Adrenal gland (tissue), 12 donors: ENCODE results near the gene BPNT1. TPM values are rescaled to one million over a fixed set of nuclear protein-coding genes. Genes with fewer than 3 reads are reported as not detected.

Experiments used
- DNase-seq, 7 donors: peaks; one replicate each; pipeline ENCODE4 v3.0.0-alpha.2; 2019 to 2020
- H3K27ac ChIP-seq, 5 donors: fragments of 200-600 bp; sonication (generic) in 4 of 5; 1 replicate in 3 of 5; 2 replicates in 2 of 5; pipeline versions ENCODE4 v1.5.1 to v1.8.0; 2016 to 2020; ENCODE audit warnings: mild to moderate bottlenecking in 1 of 5
- H3K27me3 ChIP-seq: fragments of 200-600 bp; 2 replicates; pipeline ENCODE4 v1.8.0; 2021
- H3K36me3 ChIP-seq, 2 donors: fragments of 200-600 bp; replicated peaks in 1 of 2; 1 replicate in 1 of 2; 2 replicates in 1 of 2; pipeline versions ENCODE4 v1.5.1 to v1.8.0; 2018 to 2022
- H3K4me1 ChIP-seq, 2 donors: fragments of 200-600 bp; replicated peaks in 1 of 2; 1 replicate in 1 of 2; 2 replicates in 1 of 2; pipeline versions ENCODE4 v1.5.1 to v1.8.0; 2018 to 2021
- H3K4me3 ChIP-seq, 4 donors: fragments of 200-600 bp; sonication (generic) in 3 of 4; one replicate each; pipeline ENCODE4 v1.5.1; 2016 to 2018
- H3K9me3 ChIP-seq, 3 donors: fragments of 200-600 bp; sonication (generic) in 1 of 3; replicated peaks in 1 of 3; 1 replicate in 2 of 3; 2 replicates in 1 of 3; pipeline versions ENCODE4 v1.5.1 to v1.8.0; 2016 to 2021
- POLR2A ChIP-seq, 2 donors: fragments of 450-650 bp; IDR thresholded peaks; one replicate each; pipeline ENCODE4 v1.6.1; 2017; ENCODE audit warnings: antibody characterized with exemption in 2 of 2, mild to moderate bottlenecking in 2 of 2, moderate library complexity in 1 of 2
- WGBS, 4 donors: extraction: QIAGEN DNeasy Blood & Tissue Kit in 2 of 4; methylation state at CpG; one replicate each; pipeline versions ENCODE4 v1.1.5 to v1.1.7; 2013 to 2017; 5-methylcytosine and 5-hydroxymethylcytosine counted together
- intact Hi-C, 2 donors: fragments of 100-400 bp; cut with DNase I; formaldehyde crosslinking; loops; one replicate each; pipeline versions ENCODE4 v1.14.1 to v1.15.0; 2022 to 2023
- polyA plus RNA-seq, 3 donors: library from polyadenylated mRNA; stranded (reverse); fragments of 200-250 nt in 2 of 3; fragments of 350-450 nt in 1 of 3; fragmentation: Illumina TruSeq in 1 of 3; extraction: RNeasy Lipid Tissue Mini Kit (QIAGEN cat#74804) in 1 of 3; gene quantifications; one replicate each; pipeline ENCODE4 v1.2.3, GENCODE V29; 2013 to 2014
- total RNA-seq, 9 donors: library from RNA; depleted of rRNA in 4 of 9; stranded (reverse); fragments of >200 nt in 4 of 9; fragments of 120-200 nt in 1 of 9; fragmentation: NEBNext Ultra II Directional in 1 of 9; extraction: Animal tissue kit (Norgen Biotek cat#: 25700) in 1 of 9; gene quantifications; one replicate each; pipeline versions ENCODE4 v1.1.0 to v1.2.4, GENCODE V29; 2013 to 2023
- TF ChIP-seq, protein P1 (sequence below), 6 experiments: fragments of 450-650 bp in 4 of 6; fragments of 200-600 bp in 2 of 6; sonication (generic) in 1 of 6; IDR thresholded peaks; 1 replicate in 5 of 6; 2 replicates in 1 of 6; pipeline versions ENCODE4 v1.5.1 to v1.8.0; 2016 to 2021; ENCODE audit warnings: antibody characterized with exemption in 6 of 6, mild to moderate bottlenecking in 2 of 6, moderate library complexity in 1 of 6
- donor health status: healthy with polysubstance abuse.
- donor health status: Bipolar disorder and iron deficiency.
- donor health status: DM: yes; HTN: yes; CAD: no.
- donor health status: DM: no; HTN: no; CAD: no.
- donor health status: DM: no; HTN: no; CAD: no.
- donor health status: DM: yes; HTN: yes; CAD: no.

BPNT1 gene
- total and polyA plus RNA-seq, 12 donors, result 9.0 to 40.7 (median 28.8) TPM

DNA sequence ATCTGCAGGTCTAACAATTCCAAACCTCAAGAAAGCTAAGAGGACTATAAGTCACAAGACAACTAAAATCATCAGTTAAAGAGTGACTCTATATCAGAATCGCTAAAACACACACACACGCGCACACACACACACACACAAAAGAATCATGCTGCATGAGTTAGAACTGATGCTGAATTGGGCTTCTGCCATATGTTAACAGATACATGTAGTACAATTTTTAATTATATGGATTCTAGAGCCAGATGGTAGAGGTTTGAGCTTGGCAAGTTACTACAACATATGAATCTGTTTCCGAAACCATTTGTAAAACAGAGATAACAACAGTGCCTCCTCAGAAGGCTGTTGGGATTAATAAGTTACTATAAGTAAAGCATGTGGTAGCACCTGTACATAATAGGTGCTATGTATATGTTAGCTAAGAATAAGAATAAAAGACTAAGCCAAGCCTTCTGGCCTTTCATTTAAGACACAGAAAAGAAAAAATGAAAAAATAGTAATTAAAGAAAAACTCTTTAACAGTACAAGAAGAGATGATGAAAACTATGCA lies 61.2 kb downstream of the BPNT1 start:
- H3K27ac ChIP-seq, result no peak overlapping the region
- no peaks in the 10 kb centered on the region for H3K27me3 ChIP-seq
- DNase-seq, result no peak
- 87 to 98% (median 88%) methylated on average over 4 of the region's 4 CpGs for WGBS, 4 donors
- intact Hi-C loops, result no loop called here
- TF ChIP-seq POLR2A (IDR thresholded peaks at IDR 0.05), result no peak
- TF ChIP-seq, protein P1, sequence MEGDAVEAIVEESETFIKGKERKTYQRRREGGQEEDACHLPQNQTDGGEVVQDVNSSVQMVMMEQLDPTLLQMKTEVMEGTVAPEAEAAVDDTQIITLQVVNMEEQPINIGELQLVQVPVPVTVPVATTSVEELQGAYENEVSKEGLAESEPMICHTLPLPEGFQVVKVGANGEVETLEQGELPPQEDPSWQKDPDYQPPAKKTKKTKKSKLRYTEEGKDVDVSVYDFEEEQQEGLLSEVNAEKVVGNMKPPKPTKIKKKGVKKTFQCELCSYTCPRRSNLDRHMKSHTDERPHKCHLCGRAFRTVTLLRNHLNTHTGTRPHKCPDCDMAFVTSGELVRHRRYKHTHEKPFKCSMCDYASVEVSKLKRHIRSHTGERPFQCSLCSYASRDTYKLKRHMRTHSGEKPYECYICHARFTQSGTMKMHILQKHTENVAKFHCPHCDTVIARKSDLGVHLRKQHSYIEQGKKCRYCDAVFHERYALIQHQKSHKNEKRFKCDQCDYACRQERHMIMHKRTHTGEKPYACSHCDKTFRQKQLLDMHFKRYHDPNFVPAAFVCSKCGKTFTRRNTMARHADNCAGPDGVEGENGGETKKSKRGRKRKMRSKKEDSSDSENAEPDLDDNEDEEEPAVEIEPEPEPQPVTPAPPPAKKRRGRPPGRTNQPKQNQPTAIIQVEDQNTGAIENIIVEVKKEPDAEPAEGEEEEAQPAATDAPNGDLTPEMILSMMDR (IDR thresholded peaks at IDR 0.05), result no peak
- no peak overlapping the region for H3K4me3 ChIP-seq
- no peaks in the 10 kb centered on the region for H3K9me3 ChIP-seq
- no peaks in the 10 kb centered on the region for H3K4me1 ChIP-seq
- H3K36me3 ChIP-seq, result peaks cover 0 to 43% of the 10 kb centered on the region in 2 donors

- Histone ChIP-seq H3K4me3 (no peak overlapping the region), H3K4me1 (no peaks in the 10 kb centered on the region), H3K36me3 (peaks cover 0 to 35% of the 10 kb centered on the region in 2 donors), H3K27ac (no peak overlapping the region), H3K27me3 (no peaks in the 10 kb centered on the region), H3K9me3 (no peaks in the 10 kb centered on the region)
- no peak for TF ChIP-seq POLR2A (IDR thresholded peaks at IDR 0.05)
- TF ChIP-seq, protein P1 (IDR thresholded peaks at IDR 0.05), result no peak
- no peak for DNase-seq
- intact Hi-C loops, result no loop called here
These were observed 70.5 kb downstream of the BPNT1 start for GRCh38 chr1:220019071-220019470.

- 71 to 82% (median 78%) methylated on average over 3 of the region's 3 CpGs for WGBS, 4 donors
These were observed 76.1 kb downstream of the BPNT1 start for GRCh38 chr1:220013497-220013896.

GRCh38 chr1:220012259-220012658 lies 77.3 kb downstream of the BPNT1 start:
- no peak for TF ChIP-seq POLR2A (IDR thresholded peaks at IDR 0.05)
- TF ChIP-seq, protein P1 (IDR thresholded peaks at IDR 0.05), result no peak
- H3K27ac ChIP-seq, result no peak overlapping the region
- WGBS, 4 donors, result 48 to 60% (median 54%) methylated on average over 3 of the region's 3 CpGs
- no peaks in the 10 kb centered on the region for H3K27me3 ChIP-seq
- intact Hi-C loops, result no loop called here
- peaks cover 0 to 3% of the 10 kb centered on the region in 2 donors for H3K4me1 ChIP-seq
- H3K9me3 ChIP-seq, result no peaks in the 10 kb centered on the region
- H3K4me3 ChIP-seq, result no peak overlapping the region
- H3K36me3 ChIP-seq, result peaks cover 0 to 18% of the 10 kb centered on the region in 2 donors
- DNase-seq, result no peak

More at GRCh38 chr1:220013497-220013896, 76.1 kb downstream of the BPNT1 start:
- Histone ChIP-seq H3K36me3 (peaks cover 0 to 26% of the 10 kb centered on the region in 2 donors), H3K27me3 (no peaks in the 10 kb centered on the region), H3K27ac (peak overlapping the region in 1 of 5 donors; percentile 17), H3K4me1 (peaks cover 0 to 3% of the 10 kb centered on the region in 2 donors), H3K4me3 (no peak overlapping the region), H3K9me3 (no peaks in the 10 kb centered on the region)
- TF ChIP-seq POLR2A (IDR thresholded peaks at IDR 0.05), result no peak
- TF ChIP-seq, protein P1 (IDR thresholded peaks at IDR 0.05), result no peak
- intact Hi-C loops, result no loop called here
- peak in 3 of 7 donors; percentile 9 to 37 (median 22) for DNase-seq
